ENCODE data around the gene SLIT2. TPM values are rescaled to one million over a fixed set of nuclear protein-coding genes. Genes with fewer than 3 reads are reported as not detected.

Gene SLIT2
- total and polyA plus RNA-seq, 11 donors, result 0.99 to 19.4 (median 4.0) TPM

- Histone ChIP-seq H3K4me3 (peak overlapping the region; percentile 30 to 80 (median 62)), H3K4me1 (peaks cover 0 to 43% (median 11%) of the 10 kb centered on the region in 12 donors), H3K9me3 (no peaks in the 10 kb centered on the region), H3K36me3 (no peaks in the 10 kb centered on the region), H3K27ac (peak overlapping the region in 8 of 12 donors; percentile 32 to 81 (median 58)), H3K27me3 (peaks cover 6 to 46% (median 31%) of the 10 kb centered on the region in 9 donors)
- TF ChIP-seq POLR2A (IDR thresholded peaks at IDR 0.05) (no peak), CTCF (IDR thresholded peaks at IDR 0.05) (no peak)
- intact Hi-C loops (cut with DNase I), result loop anchor here in 1 of 10 donors (10.0 kb wide), 1 partner anchor 1566 kb away; no protein-coding TSS in a partner anchor
- 4 to 9% (median 6%) methylated on average over 16 to 35 of the region's 35 CpGs for whole genome bisulfite sequencing, 4 donors
- DNase-seq, result no peak
- no peak for ATAC-seq
These were observed 492 bp upstream of the SLIT2 start for GRCh38 chr4:20251031-20251795.

GRCh38 chr4:20252656-20253282 is 1.1 kb downstream of the SLIT2 start:
- peak overlapping the region in 5 of 12 donors; percentile 34 to 81 (median 59) for H3K27ac ChIP-seq
- no peaks in the 10 kb centered on the region for H3K36me3 ChIP-seq
- peak overlapping the region; percentile 30 to 80 (median 62) for H3K4me3 ChIP-seq
- H3K27me3 ChIP-seq, result peaks cover 6 to 48% (median 32%) of the 10 kb centered on the region in 9 donors
- DNase-seq (peak; percentile 17 to 47 (median 36)), ATAC-seq (peak in 2 of 4 donors; percentile 11 to 25)
- intact Hi-C loops (cut with DNase I), result loop anchor here in 1 of 10 donors (10.0 kb wide), 1 partner anchor 1568 kb away; no protein-coding TSS in a partner anchor
- 0 to 1% (median 1%) methylated on average over 37 to 55 of the region's 55 CpGs for WGBS, 4 donors
- no peak for TF ChIP-seq CTCF (IDR thresholded peaks at IDR 0.05)
- TF ChIP-seq POLR2A (IDR thresholded peaks at IDR 0.05), result no peak
- no peaks in the 10 kb centered on the region for H3K9me3 ChIP-seq
- H3K4me1 ChIP-seq, result peaks cover 0 to 43% (median 11%) of the 10 kb centered on the region in 12 donors

- Histone ChIP-seq H3K27me3 (peaks cover 6 to 50% (median 32%) of the 10 kb centered on the region in 9 donors), H3K4me1 (peaks cover 0 to 43% (median 11%) of the 10 kb centered on the region in 12 donors), H3K27ac (no peak overlapping the region), H3K4me3 (peak overlapping the region; percentile 30 to 80 (median 62)), H3K36me3 (no peaks in the 10 kb centered on the region), H3K9me3 (no peaks in the 10 kb centered on the region)
- DNase-seq (peak in 1 of 5 donors; percentile 21), ATAC-seq (no peak)
- intact Hi-C loops (cut with DNase I), result loop anchor here in 1 of 10 donors (10.0 kb wide), 1 partner anchor 1569 kb away; no protein-coding TSS in a partner anchor
- no peak for TF ChIP-seq CTCF (IDR thresholded peaks at IDR 0.05)
- TF ChIP-seq POLR2A (IDR thresholded peaks at IDR 0.05), result no peak
- WGBS, 4 donors, result 1 to 5% (median 2%) methylated on average over 13 to 21 of the region's 21 CpGs
These were observed 1.6 kb downstream of the SLIT2 start for GRCh38 chr4:20253283-20253734.
